Mesothelial cell of epicardium (in vitro differentiated cells): Measurements from ENCODE around the gene C1GALT1. TPM values are rescaled to one million over a fixed set of nuclear protein-coding genes. Genes with fewer than 3 reads are reported as not detected.

Experiments used
- DNase-seq, 2 experiments: peaks; one replicate each; pipeline ENCODE4 v3.0.0; 2021; ENCODE audit warnings: low spot score in 2 of 2; ENCODE audit not compliant: unreplicated experiment in 2 of 2
- H3K27ac Mint-ChIP-seq: 2 replicates; pipeline ENCODE4 v1.8.0; 2021; ENCODE audit warnings: mixed read lengths
- H3K27me3 Mint-ChIP-seq: 2 replicates; pipeline ENCODE4 v1.8.0; 2021; ENCODE audit warnings: low read depth, mixed read lengths
- H3K36me3 Mint-ChIP-seq: 2 replicates; pipeline ENCODE4 v1.8.0; 2021; ENCODE audit warnings: mixed read lengths
- H3K4me1 Mint-ChIP-seq: 2 replicates; pipeline ENCODE4 v1.8.0; 2021; ENCODE audit warnings: mixed read lengths
- H3K4me3 Mint-ChIP-seq: 2 replicates; pipeline ENCODE4 v1.8.0; 2021; ENCODE audit warnings: mild to moderate bottlenecking, moderate library complexity, mixed read lengths
- H3K9me3 Mint-ChIP-seq: 2 replicates; pipeline ENCODE4 v1.8.0; 2021; ENCODE audit warnings: mixed read lengths
- CTCF ChIP-seq: fragments of 200-600 bp; sonication (generic); IDR thresholded peaks from one replicate; pipeline ENCODE4 v1.5.0; 2021; ENCODE audit warnings: antibody characterized with exemption; ENCODE audit not compliant: unreplicated experiment
- total RNA-seq: library from RNA; stranded (reverse); gene quantifications from 3 replicates; pipeline ENCODE4 v1.2.1, GENCODE V29; 2021

The C1GALT1 gene
- total RNA-seq, 1 donor from 2014 or later: 36.8 TPM

GRCh38 chr7:7219216-7219615, 36.9 kb downstream of the C1GALT1 start:
- DNase-seq: no peak
- Mint-ChIP-seq H3K27ac (no peak overlapping the region), H3K36me3 (peaks cover 23% of the 10 kb centered on the region), H3K9me3 (peaks cover 4% of the 10 kb centered on the region), H3K4me1 (peaks cover 13% of the 10 kb centered on the region), H3K27me3 (no peaks in the 10 kb centered on the region), H3K4me3 (no peak overlapping the region)
- no peak for TF ChIP-seq CTCF

- Mint-ChIP-seq H3K9me3 (peaks cover 13% of the 10 kb centered on the region), H3K4me3 (no peak overlapping the region), H3K36me3 (peaks cover 31% of the 10 kb centered on the region), H3K27me3 (no peaks in the 10 kb centered on the region), H3K4me1 (peaks cover 13% of the 10 kb centered on the region), H3K27ac (peak overlapping the region; percentile 4)
- DNase-seq: no peak
- no peak for TF ChIP-seq CTCF
Observed at GRCh38 chr7:7220821-7221220, 38.5 kb downstream of the C1GALT1 start.

- H3K9me3 Mint-ChIP-seq: peaks cover 13% of the 10 kb centered on the region
- no peaks in the 10 kb centered on the region for H3K27me3 Mint-ChIP-seq
- H3K4me3 Mint-ChIP-seq: no peak overlapping the region
- no peak for DNase-seq
- TF ChIP-seq CTCF: no peak
- H3K27ac Mint-ChIP-seq: no peak overlapping the region
- peaks cover 13% of the 10 kb centered on the region for H3K4me1 Mint-ChIP-seq
- peaks cover 28% of the 10 kb centered on the region for H3K36me3 Mint-ChIP-seq
Observed at GRCh38 chr7:7221599-7222038, 39.3 kb downstream of the C1GALT1 start.

GRCh38 chr7:7223250-7223649, 40.9 kb downstream of the C1GALT1 start:
- H3K27me3 Mint-ChIP-seq: no peaks in the 10 kb centered on the region
- no peak overlapping the region for H3K4me3 Mint-ChIP-seq
- peaks cover 13% of the 10 kb centered on the region for H3K4me1 Mint-ChIP-seq
- no peak overlapping the region for H3K27ac Mint-ChIP-seq
- no peak for TF ChIP-seq CTCF
- H3K9me3 Mint-ChIP-seq: peaks cover 11% of the 10 kb centered on the region
- no peak for DNase-seq
- peaks cover 18% of the 10 kb centered on the region for H3K36me3 Mint-ChIP-seq

- H3K36me3 Mint-ChIP-seq: peaks cover 26% of the 10 kb centered on the region
- DNase-seq: no peak
- peaks cover 21% of the 10 kb centered on the region for H3K9me3 Mint-ChIP-seq
- no peaks in the 10 kb centered on the region for H3K27me3 Mint-ChIP-seq
- H3K27ac Mint-ChIP-seq: no peak overlapping the region
- H3K4me3 Mint-ChIP-seq: no peak overlapping the region
- peaks cover 6% of the 10 kb centered on the region for H3K4me1 Mint-ChIP-seq
- TF ChIP-seq CTCF: no peak
Observed at GRCh38 chr7:7226407-7226806, 44.1 kb downstream of the C1GALT1 start.

- no peaks in the 10 kb centered on the region for H3K4me1 Mint-ChIP-seq
- H3K9me3 Mint-ChIP-seq: peaks cover 27% of the 10 kb centered on the region
- H3K4me3 Mint-ChIP-seq: no peak overlapping the region
- H3K27ac Mint-ChIP-seq: no peak overlapping the region
- H3K36me3 Mint-ChIP-seq: peaks cover 38% of the 10 kb centered on the region
- no peak for DNase-seq
- H3K27me3 Mint-ChIP-seq: no peaks in the 10 kb centered on the region
- no peak for TF ChIP-seq CTCF
Observed at GRCh38 chr7:7228472-7228871, 46.1 kb downstream of the C1GALT1 start.
